ENCODE results near the gene RPS18.
"Not testable (repeated sequence)": the region's sequence is repeated elsewhere in the genome, so short reads cannot be mapped to it uniquely, and the experiment has no call there.

- TF ChIP-seq CTCF (conservative IDR thresholded peaks at IDR 0.05; ENCODE audit: low read length); EZH2phosphoT487 (IDR thresholded peaks at IDR 0.05; ENCODE audit: borderline replicate concordance, low read depth, low read length): not testable (repeated sequence)
These were observed 13.3 kb downstream of the RPS18 start for GRCh38 chr6:33285214-33285613.
